PC-9 (cell line): ENCODE measurements around the gene KLHL26. TPM values are rescaled to one million over a fixed set of nuclear protein-coding genes. Genes with fewer than 3 reads are reported as not detected.
A peak's percentile ranks its signal among the peaks of the same experiment; 100 is the strongest.

Source experiments
- BruUV-seq: library from RNA; stranded (reverse); fragments of 400-500 nt; replicated peaks from 2 replicates; lab custom pipeline; 2021; lab: Mats Ljungman, UMichigan
- CTCF ChIA-PET: fragments of 300-600 bp; sonication (Branson Sonifier 250); formaldehyde crosslinking; loops from one replicate; lab custom pipeline; 2022; ENCODE audit warnings: antibody characterized with exemption; lab: Charles Lee
- POLR2A ChIA-PET: fragments of 300-600 bp; sonication (Branson Sonifier 250); formaldehyde crosslinking; loops from one replicate; lab custom pipeline; 2022; ENCODE audit warnings: antibody characterized with exemption; ENCODE audit not compliant: unreplicated experiment; lab: Charles Lee
- DNase-seq, 2 experiments: peaks; one replicate each; pipeline versions ENCODE4 v3.0.0 to v3.0.0-alpha.2; 2015 to 2022; ENCODE audit warnings: mixed read lengths in 1 of 2
- H2AFZ ChIP-seq: fragments of 200-600 bp; sonication (generic); 2 replicates; pipeline ENCODE4 v1.8.1; 2017; ENCODE audit warnings: antibody characterized with exemption
- H3F3A ChIP-seq: fragments of 200-600 bp; sonication (generic); 2 replicates; pipeline ENCODE4 v1.8.1; 2017; ENCODE audit warnings: antibody characterized with exemption, mild to moderate bottlenecking, low read depth; ENCODE audit not compliant: insufficient read depth
- H3K27ac ChIP-seq: fragments of 200-600 bp; sonication (generic); 2 replicates; pipeline ENCODE4 v1.6.1; 2016; ENCODE audit warnings: mixed run types
- H3K27me3 ChIP-seq: fragments of 200-600 bp; sonication (generic); 2 replicates; pipeline ENCODE4 v1.6.1; 2016; ENCODE audit warnings: low read depth, mixed run types; ENCODE audit not compliant: insufficient read depth
- H3K36me3 ChIP-seq: fragments of 200-600 bp; sonication (generic); 2 replicates; pipeline ENCODE4 v1.6.1; 2016; ENCODE audit warnings: low read depth, mixed run types
- H3K4me1 ChIP-seq: fragments of 200-600 bp; sonication (generic); replicated peaks from 2 replicates; pipeline ENCODE4 v1.6.1; 2016; ENCODE audit warnings: mixed run types; ENCODE audit not compliant: insufficient read depth
- H3K4me2 ChIP-seq: fragments of 200-600 bp; sonication (generic); 2 replicates; pipeline ENCODE4 v1.6.1; 2017; ENCODE audit warnings: mixed run types
- H3K4me3 ChIP-seq: fragments of 200-600 bp; sonication (generic); 2 replicates; pipeline ENCODE4 v1.6.1; 2016; ENCODE audit warnings: mixed run types
- H3K79me2 ChIP-seq: fragments of 200-600 bp; sonication (generic); 2 replicates; pipeline ENCODE4 v1.6.1; 2017; ENCODE audit warnings: low read depth, mixed run types
- H3K9me2 ChIP-seq: fragments of 200-600 bp; sonication (generic); 2 replicates; pipeline ENCODE4 v1.8.1; 2017; ENCODE audit warnings: mild to moderate bottlenecking; ENCODE audit not compliant: insufficient read depth
- H3K9me3 ChIP-seq: fragments of 200-600 bp; sonication (generic); 2 replicates; pipeline ENCODE4 v1.8.1; 2016; ENCODE audit warnings: low read depth; ENCODE audit not compliant: insufficient read depth
- H4K20me1 ChIP-seq: fragments of 200-600 bp; sonication (generic); 2 replicates; pipeline ENCODE4 v1.8.1; 2017; ENCODE audit not compliant: insufficient read depth
- EZH2 ChIP-seq: fragments of 200-600 bp; sonication (generic); IDR thresholded peaks from 2 replicates; pipeline ENCODE4 v1.8.0; 2017; ENCODE audit warnings: antibody characterized with exemption, low read depth
- intact Hi-C: fragments of 100-400 bp; cut with micrococcal nuclease; formaldehyde crosslinking; loops from one replicate; pipeline ENCODE4 v1.10.0; 2022; ENCODE audit not compliant: unreplicated experiment
- total RNA-seq: library from RNA; stranded (reverse); gene quantifications from 2 replicates; pipeline ENCODE4 v1.2.3, GENCODE V29; 2021
- TF ChIP-seq, protein P1 (sequence below): fragments of 200-600 bp; sonication (generic); conservative IDR thresholded peaks from 2 replicates; pipeline ENCODE4 v1.6.1; 2017; ENCODE audit warnings: mixed run types, antibody characterized with exemption, mild to moderate bottlenecking, moderate library complexity

KLHL26 gene
- total RNA-seq, 1 experiment from 2014 or later, result 11.8 TPM

GRCh38 chr19:18651300-18651699 is 14.5 kb downstream of the KLHL26 start:
- Histone ChIP-seq H3K27me3 (no peaks in the 10 kb centered on the region), H3K27ac (no peak overlapping the region), H3K9me2 (no peaks in the 10 kb centered on the region), H3K4me3 (no peak overlapping the region), H3K36me3 (no peaks in the 10 kb centered on the region), H3K4me1 (no peaks in the 10 kb centered on the region), H4K20me1 (peaks cover 24% of the 10 kb centered on the region), H3F3A (no peaks in the 10 kb centered on the region), H3K9me3 (no peaks in the 10 kb centered on the region), H3K4me2 (no peak overlapping the region), H3K79me2 (no peaks in the 10 kb centered on the region), H2AFZ (no peak overlapping the region)
- BruUV-seq, result no TSS peak
- intact Hi-C loops, result no loop called here
- DNase-seq, result no peak
- no peak for TF ChIP-seq EZH2
- TF ChIP-seq, protein P1, sequence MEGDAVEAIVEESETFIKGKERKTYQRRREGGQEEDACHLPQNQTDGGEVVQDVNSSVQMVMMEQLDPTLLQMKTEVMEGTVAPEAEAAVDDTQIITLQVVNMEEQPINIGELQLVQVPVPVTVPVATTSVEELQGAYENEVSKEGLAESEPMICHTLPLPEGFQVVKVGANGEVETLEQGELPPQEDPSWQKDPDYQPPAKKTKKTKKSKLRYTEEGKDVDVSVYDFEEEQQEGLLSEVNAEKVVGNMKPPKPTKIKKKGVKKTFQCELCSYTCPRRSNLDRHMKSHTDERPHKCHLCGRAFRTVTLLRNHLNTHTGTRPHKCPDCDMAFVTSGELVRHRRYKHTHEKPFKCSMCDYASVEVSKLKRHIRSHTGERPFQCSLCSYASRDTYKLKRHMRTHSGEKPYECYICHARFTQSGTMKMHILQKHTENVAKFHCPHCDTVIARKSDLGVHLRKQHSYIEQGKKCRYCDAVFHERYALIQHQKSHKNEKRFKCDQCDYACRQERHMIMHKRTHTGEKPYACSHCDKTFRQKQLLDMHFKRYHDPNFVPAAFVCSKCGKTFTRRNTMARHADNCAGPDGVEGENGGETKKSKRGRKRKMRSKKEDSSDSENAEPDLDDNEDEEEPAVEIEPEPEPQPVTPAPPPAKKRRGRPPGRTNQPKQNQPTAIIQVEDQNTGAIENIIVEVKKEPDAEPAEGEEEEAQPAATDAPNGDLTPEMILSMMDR, result no peak
- CTCF ChIA-PET, result no interaction called here
- POLR2A ChIA-PET, result interaction anchor here (0.6 kb wide), 1 partner anchor 63 kb away, joined by 3 read pairs; no protein-coding TSS in a partner anchor

DNA sequence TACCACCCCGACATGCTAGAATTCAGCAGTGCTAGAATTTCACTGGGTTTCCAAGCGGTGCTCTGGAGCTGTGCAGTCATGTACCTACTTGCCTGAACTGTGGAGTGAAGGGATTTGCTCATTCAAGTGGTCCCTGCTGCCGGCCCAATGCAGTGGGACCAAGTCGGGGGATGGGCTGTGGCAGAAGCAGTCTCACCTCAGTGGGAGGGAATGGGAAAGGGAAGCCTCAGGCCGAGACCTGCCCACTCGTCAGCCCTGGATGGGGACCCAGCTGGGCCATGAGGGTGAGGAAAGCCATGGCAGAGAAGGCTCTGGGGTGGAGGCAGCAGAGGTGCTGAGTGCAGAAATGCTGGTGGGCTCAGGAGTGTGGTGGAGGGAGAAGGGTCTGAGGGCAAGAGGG is 14.9 kb downstream of the KLHL26 start:
- no TSS peak for BruUV-seq
- Histone ChIP-seq H3K4me1 (no peaks in the 10 kb centered on the region), H3F3A (no peaks in the 10 kb centered on the region), H3K36me3 (no peaks in the 10 kb centered on the region), H2AFZ (no peak overlapping the region), H3K9me2 (no peaks in the 10 kb centered on the region), H3K27ac (no peak overlapping the region), H3K4me2 (no peak overlapping the region), H3K4me3 (no peak overlapping the region), H3K27me3 (no peaks in the 10 kb centered on the region), H3K79me2 (no peaks in the 10 kb centered on the region), H4K20me1 (peaks cover 24% of the 10 kb centered on the region), H3K9me3 (no peaks in the 10 kb centered on the region)
- POLR2A ChIA-PET, result no interaction called here
- CTCF ChIA-PET, result no interaction called here
- TF ChIP-seq, protein P1, result no peak
- TF ChIP-seq EZH2, result no peak
- DNase-seq, result no peak
- intact Hi-C loops, result no loop called here

DNA sequence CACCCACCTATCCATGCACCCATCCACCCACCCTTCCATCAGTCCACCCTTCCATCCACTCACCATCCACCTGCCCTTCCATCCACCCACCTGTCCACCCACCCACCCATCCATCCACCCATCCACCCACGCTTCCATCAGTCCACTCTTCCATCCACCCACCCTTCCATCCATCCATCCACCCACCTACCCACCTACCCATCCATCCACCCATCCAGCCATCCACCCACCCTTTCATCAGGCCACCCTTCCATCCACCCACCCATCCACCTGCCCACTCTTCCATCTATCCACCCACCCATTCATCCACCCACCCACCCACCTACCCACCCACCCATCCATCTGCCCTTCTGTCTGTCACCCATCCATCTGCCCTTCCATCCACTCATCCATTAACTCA is 17.0 kb downstream of the KLHL26 start:
- no peak overlapping the region for H3K27ac ChIP-seq
- H4K20me1 ChIP-seq, result peaks cover 23% of the 10 kb centered on the region
- no peak for TF ChIP-seq EZH2
- TF ChIP-seq, protein P1, result no peak
- H3K36me3 ChIP-seq, result no peaks in the 10 kb centered on the region
- no peaks in the 10 kb centered on the region for H3K27me3 ChIP-seq
- ChIA-PET CTCF (no interaction called here), POLR2A (no interaction called here)
- no peaks in the 10 kb centered on the region for H3K79me2 ChIP-seq
- H2AFZ ChIP-seq, result no peak overlapping the region
- H3K9me2 ChIP-seq, result no peaks in the 10 kb centered on the region
- no TSS peak for BruUV-seq
- no peak overlapping the region for H3K4me3 ChIP-seq
- H3K4me1 ChIP-seq, result no peaks in the 10 kb centered on the region
- no peaks in the 10 kb centered on the region for H3K9me3 ChIP-seq
- peak in 1 of 2 experiments; percentile 24 for DNase-seq
- no peak overlapping the region for H3K4me2 ChIP-seq
- intact Hi-C loops, result no loop called here
- H3F3A ChIP-seq, result no peaks in the 10 kb centered on the region
